Measurements from ENCODE around the gene MARK1. TPM values are rescaled to one million over a fixed set of nuclear protein-coding genes. Genes with fewer than 3 reads are reported as not detected.

MARK1 gene
- total RNA-seq, 1 experiment from 2014 or later: 13.9 TPM

DNA sequence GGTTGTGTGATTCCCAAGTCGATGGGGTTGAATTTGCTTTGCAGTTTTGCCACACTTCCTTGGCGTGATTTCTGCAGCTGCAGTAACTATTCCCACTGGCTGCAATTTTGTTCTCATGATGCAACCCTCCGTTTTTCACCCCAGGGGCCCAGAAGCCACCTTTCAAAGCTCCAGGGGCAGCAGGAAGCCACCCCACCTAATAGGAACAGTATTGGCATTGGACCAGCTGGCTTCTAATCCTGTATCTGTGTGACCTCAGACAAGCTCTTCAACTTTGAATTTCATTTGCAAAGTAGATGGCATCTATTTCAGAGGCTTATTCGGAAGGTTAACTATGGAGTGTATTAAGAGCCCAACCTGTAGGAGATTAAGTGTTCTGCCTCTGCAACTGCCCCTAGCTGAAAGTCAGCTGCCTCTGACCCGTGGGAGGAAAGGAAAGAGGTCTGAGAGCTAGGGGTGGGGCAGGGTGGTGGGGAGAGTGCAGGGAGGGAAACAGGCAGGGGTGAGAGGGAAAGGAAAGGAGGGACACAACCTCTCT lies 174.9 kb downstream of the MARK1 start:
- ChIA-PET CTCF (interaction anchor here (0.6 to 4.9 kb wide), 8 partner anchors 9 to 422 kb away, joined by 3 to 34 read pairs (median 4); no protein-coding TSS in a partner anchor), POLR2A (interaction anchor here (0.7 kb wide), 1 partner anchor 26 kb away, joined by 3 read pairs; no protein-coding TSS in a partner anchor)

DNA sequence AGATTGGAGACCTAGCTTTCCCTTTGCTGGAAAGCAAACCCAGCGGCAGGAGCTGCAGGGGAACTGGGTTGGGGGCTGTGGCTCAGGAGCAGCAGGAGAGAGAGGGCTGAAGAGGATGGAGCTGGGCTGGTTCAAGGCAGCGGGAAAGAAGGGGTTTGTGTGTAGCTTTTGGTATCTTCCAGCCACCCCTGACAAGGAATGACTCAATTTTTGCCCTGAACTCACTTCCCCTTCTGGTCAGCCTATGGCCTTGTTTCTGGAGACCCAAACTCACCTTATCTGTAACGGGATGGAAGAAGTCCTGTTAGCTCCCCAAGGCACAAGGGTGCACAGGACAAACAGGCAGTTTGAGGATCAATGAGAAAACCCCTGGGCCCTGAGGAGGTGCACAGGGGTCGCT lies 175.4 kb downstream of the MARK1 start:
- ATAC-seq: peak; percentile 27

More for the DNA sequence above, 174.9 kb downstream of the MARK1 start:
- Mint-ChIP-seq H3K36me3 (no peaks in the 10 kb centered on the region), H3K9me3 (no peaks in the 10 kb centered on the region), H3K4me3 (no peak overlapping the region), H3K4me1 (peaks cover 47% of the 10 kb centered on the region), H3K27me3 (ENCODE audit: low read depth) (no peaks in the 10 kb centered on the region; the same call in 1 of the 2 replicates), H3K27ac (no peak overlapping the region)
- DNase-seq (ENCODE audit: low spot score): no peak
- TF ChIP-seq, protein P1, sequence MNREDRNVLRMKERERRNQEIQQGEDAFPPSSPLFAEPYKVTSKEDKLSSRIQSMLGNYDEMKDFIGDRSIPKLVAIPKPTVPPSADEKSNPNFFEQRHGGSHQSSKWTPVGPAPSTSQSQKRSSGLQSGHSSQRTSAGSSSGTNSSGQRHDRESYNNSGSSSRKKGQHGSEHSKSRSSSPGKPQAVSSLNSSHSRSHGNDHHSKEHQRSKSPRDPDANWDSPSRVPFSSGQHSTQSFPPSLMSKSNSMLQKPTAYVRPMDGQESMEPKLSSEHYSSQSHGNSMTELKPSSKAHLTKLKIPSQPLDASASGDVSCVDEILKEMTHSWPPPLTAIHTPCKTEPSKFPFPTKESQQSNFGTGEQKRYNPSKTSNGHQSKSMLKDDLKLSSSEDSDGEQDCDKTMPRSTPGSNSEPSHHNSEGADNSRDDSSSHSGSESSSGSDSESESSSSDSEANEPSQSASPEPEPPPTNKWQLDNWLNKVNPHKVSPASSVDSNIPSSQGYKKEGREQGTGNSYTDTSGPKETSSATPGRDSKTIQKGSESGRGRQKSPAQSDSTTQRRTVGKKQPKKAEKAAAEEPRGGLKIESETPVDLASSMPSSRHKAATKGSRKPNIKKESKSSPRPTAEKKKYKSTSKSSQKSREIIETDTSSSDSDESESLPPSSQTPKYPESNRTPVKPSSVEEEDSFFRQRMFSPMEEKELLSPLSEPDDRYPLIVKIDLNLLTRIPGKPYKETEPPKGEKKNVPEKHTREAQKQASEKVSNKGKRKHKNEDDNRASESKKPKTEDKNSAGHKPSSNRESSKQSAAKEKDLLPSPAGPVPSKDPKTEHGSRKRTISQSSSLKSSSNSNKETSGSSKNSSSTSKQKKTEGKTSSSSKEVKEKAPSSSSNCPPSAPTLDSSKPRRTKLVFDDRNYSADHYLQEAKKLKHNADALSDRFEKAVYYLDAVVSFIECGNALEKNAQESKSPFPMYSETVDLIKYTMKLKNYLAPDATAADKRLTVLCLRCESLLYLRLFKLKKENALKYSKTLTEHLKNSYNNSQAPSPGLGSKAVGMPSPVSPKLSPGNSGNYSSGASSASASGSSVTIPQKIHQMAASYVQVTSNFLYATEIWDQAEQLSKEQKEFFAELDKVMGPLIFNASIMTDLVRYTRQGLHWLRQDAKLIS (CRISPR knock-in tag; IDR thresholded peaks at IDR 0.05; ENCODE audit: borderline replicate concordance): no peak
- TF ChIP-seq EMX1 (CRISPR knock-in tag; IDR thresholded peaks at IDR 0.05): no peak
- TF ChIP-seq, protein P2, sequence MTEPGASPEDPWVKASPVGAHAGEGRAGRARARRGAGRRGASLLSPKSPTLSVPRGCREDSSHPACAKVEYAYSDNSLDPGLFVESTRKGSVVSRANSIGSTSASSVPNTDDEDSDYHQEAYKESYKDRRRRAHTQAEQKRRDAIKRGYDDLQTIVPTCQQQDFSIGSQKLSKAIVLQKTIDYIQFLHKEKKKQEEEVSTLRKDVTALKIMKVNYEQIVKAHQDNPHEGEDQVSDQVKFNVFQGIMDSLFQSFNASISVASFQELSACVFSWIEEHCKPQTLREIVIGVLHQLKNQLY (CRISPR knock-in tag; IDR thresholded peaks at IDR 0.05): no peak
- no peak for TF ChIP-seq NR3C1 (CRISPR knock-in tag; conservative IDR thresholded peaks at IDR 0.05; ENCODE audit: low read depth)
- no peak for TF ChIP-seq ZNF263 (CRISPR knock-in tag; IDR thresholded peaks at IDR 0.05; ENCODE audit: low read depth)
- TF ChIP-seq, protein P3, sequence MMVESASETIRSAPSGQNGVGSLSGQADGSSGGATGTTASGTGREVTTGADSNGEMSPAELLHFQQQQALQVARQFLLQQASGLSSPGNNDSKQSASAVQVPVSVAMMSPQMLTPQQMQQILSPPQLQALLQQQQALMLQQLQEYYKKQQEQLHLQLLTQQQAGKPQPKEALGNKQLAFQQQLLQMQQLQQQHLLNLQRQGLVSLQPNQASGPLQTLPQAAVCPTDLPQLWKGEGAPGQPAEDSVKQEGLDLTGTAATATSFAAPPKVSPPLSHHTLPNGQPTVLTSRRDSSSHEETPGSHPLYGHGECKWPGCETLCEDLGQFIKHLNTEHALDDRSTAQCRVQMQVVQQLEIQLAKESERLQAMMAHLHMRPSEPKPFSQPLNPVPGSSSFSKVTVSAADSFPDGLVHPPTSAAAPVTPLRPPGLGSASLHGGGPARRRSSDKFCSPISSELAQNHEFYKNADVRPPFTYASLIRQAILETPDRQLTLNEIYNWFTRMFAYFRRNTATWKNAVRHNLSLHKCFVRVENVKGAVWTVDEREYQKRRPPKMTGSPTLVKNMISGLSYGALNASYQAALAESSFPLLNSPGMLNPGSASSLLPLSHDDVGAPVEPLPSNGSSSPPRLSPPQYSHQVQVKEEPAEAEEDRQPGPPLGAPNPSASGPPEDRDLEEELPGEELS (CRISPR knock-in tag; IDR thresholded peaks at IDR 0.05): no peak
- TF ChIP-seq, protein P4, sequence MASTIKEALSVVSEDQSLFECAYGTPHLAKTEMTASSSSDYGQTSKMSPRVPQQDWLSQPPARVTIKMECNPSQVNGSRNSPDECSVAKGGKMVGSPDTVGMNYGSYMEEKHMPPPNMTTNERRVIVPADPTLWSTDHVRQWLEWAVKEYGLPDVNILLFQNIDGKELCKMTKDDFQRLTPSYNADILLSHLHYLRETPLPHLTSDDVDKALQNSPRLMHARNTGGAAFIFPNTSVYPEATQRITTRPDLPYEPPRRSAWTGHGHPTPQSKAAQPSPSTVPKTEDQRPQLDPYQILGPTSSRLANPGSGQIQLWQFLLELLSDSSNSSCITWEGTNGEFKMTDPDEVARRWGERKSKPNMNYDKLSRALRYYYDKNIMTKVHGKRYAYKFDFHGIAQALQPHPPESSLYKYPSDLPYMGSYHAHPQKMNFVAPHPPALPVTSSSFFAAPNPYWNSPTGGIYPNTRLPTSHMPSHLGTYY (CRISPR knock-in tag; IDR thresholded peaks at IDR 0.05): no peak
- TF ChIP-seq, protein P5, sequence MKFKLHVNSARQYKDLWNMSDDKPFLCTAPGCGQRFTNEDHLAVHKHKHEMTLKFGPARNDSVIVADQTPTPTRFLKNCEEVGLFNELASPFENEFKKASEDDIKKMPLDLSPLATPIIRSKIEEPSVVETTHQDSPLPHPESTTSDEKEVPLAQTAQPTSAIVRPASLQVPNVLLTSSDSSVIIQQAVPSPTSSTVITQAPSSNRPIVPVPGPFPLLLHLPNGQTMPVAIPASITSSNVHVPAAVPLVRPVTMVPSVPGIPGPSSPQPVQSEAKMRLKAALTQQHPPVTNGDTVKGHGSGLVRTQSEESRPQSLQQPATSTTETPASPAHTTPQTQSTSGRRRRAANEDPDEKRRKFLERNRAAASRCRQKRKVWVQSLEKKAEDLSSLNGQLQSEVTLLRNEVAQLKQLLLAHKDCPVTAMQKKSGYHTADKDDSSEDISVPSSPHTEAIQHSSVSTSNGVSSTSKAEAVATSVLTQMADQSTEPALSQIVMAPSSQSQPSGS (CRISPR knock-in tag; IDR thresholded peaks at IDR 0.05; ENCODE audit: borderline replicate concordance, low read depth): no peak
- peak; percentile 72; the same call in 1 of the 2 replicates for TF ChIP-seq ZNF317 (CRISPR knock-in tag; IDR thresholded peaks at IDR 0.05; ENCODE audit: borderline replicate concordance, low read depth)
- peak; percentile 14 for ATAC-seq

More for the DNA sequence above, 175.4 kb downstream of the MARK1 start:
- ChIA-PET POLR2A (interaction anchor here (0.7 kb wide), 1 partner anchor 25 kb away, joined by 3 read pairs; no protein-coding TSS in a partner anchor), CTCF (interaction anchor here (0.6 to 4.9 kb wide), 8 partner anchors 10 to 422 kb away, joined by 3 to 34 read pairs (median 4); no protein-coding TSS in a partner anchor)
- TF ChIP-seq, protein P5 (CRISPR knock-in tag; IDR thresholded peaks at IDR 0.05; ENCODE audit: borderline replicate concordance, low read depth): no peak
- TF ChIP-seq ZNF121 (CRISPR knock-in tag; IDR thresholded peaks at IDR 0.05) (no peak), NR2C2 (CRISPR knock-in tag; IDR thresholded peaks at IDR 0.05) (no peak), NR1H2 (CRISPR knock-in tag; IDR thresholded peaks at IDR 0.05) (no peak)
- Mint-ChIP-seq H3K4me3 (no peak overlapping the region), H3K36me3 (no peaks in the 10 kb centered on the region), H3K4me1 (peaks cover 47% of the 10 kb centered on the region), H3K27ac (no peak overlapping the region), H3K9me3 (no peaks in the 10 kb centered on the region), H3K27me3 (ENCODE audit: low read depth) (no peaks in the 10 kb centered on the region; the same call in 1 of the 2 replicates)
- DNase-seq (ENCODE audit: low spot score): no peak

All from WTC11 (cell line).